ENCODE measurements around the gene NRG3. TPM values are rescaled to one million over a fixed set of nuclear protein-coding genes. Genes with fewer than 3 reads are reported as not detected.

Gene NRG3
- total RNA-seq, 6 donors from 2014 or later, result 0.44 to 2.7 (median 1.5) TPM; not detected in 1

- Histone ChIP-seq H3K4me3 (no peak overlapping the region), H3K27me3 (no peaks in the 10 kb centered on the region), H3K27ac (no peak overlapping the region), H3K4me1 (no peaks in the 10 kb centered on the region), H3K36me3 (no peaks in the 10 kb centered on the region), H3K9me3 (no peaks in the 10 kb centered on the region)
- ATAC-seq (ENCODE audit: low FRiP score in 2 of 2), result no peak
- no peak for DNase-seq
- TF ChIP-seq EP300 (IDR thresholded peaks at IDR 0.05) (no peak), POLR2A (IDR thresholded peaks at IDR 0.05) (no peak), POLR2AphosphoS5 (IDR thresholded peaks at IDR 0.05) (no peak), CTCF (IDR thresholded peaks at IDR 0.05) (no peak)
- WGBS, 2 donors, result 41 to 59% methylated on average over 2 of the region's 2 CpGs
Measured at GRCh38 chr10:82591421-82591820, 716.4 kb downstream of the NRG3 start.

GRCh38 chr10:82597840-82598239 lies 722.8 kb downstream of the NRG3 start:
- WGBS, 2 donors, result 97 to 98% methylated on average over 7 of the region's 7 CpGs
- no peak for ATAC-seq (ENCODE audit: low FRiP score in 2 of 2)

GRCh38 chr10:82609845-82610244 lies 734.9 kb downstream of the NRG3 start:
- peaks cover 0 to 6% (median 0%) of the 10 kb centered on the region in 4 donors for H3K9me3 ChIP-seq
- H3K27ac ChIP-seq, result no peak overlapping the region
- DNase-seq, result no peak
- ATAC-seq (ENCODE audit: low FRiP score in 2 of 2), result no peak
- no peak overlapping the region for H3K4me3 ChIP-seq
- no peaks in the 10 kb centered on the region for H3K4me1 ChIP-seq
- no peaks in the 10 kb centered on the region for H3K27me3 ChIP-seq
- TF ChIP-seq POLR2AphosphoS5 (IDR thresholded peaks at IDR 0.05) (no peak), CTCF (IDR thresholded peaks at IDR 0.05) (no peak), POLR2A (IDR thresholded peaks at IDR 0.05) (no peak), EP300 (IDR thresholded peaks at IDR 0.05) (no peak)
- WGBS, 2 donors, result 62 to 63% methylated on average over 3 of the region's 3 CpGs
- H3K36me3 ChIP-seq, result no peaks in the 10 kb centered on the region

More at GRCh38 chr10:82597840-82598239, 722.8 kb downstream of the NRG3 start:
- TF ChIP-seq EP300 (IDR thresholded peaks at IDR 0.05), result no peak
- no peak for TF ChIP-seq POLR2A (IDR thresholded peaks at IDR 0.05)
- no peak for TF ChIP-seq CTCF (IDR thresholded peaks at IDR 0.05)
- TF ChIP-seq POLR2AphosphoS5 (IDR thresholded peaks at IDR 0.05), result no peak
- no peaks in the 10 kb centered on the region for H3K36me3 ChIP-seq
- no peak overlapping the region for H3K27ac ChIP-seq
- H3K27me3 ChIP-seq, result no peaks in the 10 kb centered on the region
- no peak overlapping the region for H3K4me3 ChIP-seq
- no peak for DNase-seq
- H3K9me3 ChIP-seq, result no peaks in the 10 kb centered on the region
- no peaks in the 10 kb centered on the region for H3K4me1 ChIP-seq

- DNase-seq, result no peak
- ATAC-seq (ENCODE audit: low FRiP score in 2 of 2), result no peak
- Histone ChIP-seq H3K36me3 (no peaks in the 10 kb centered on the region), H3K4me1 (no peaks in the 10 kb centered on the region), H3K9me3 (no peaks in the 10 kb centered on the region), H3K27ac (no peak overlapping the region), H3K27me3 (no peaks in the 10 kb centered on the region), H3K4me3 (no peak overlapping the region)
- 86 to 88% methylated on average over 5 of the region's 5 CpGs for WGBS, 2 donors
- TF ChIP-seq EP300 (IDR thresholded peaks at IDR 0.05), result no peak
- no peak for TF ChIP-seq POLR2AphosphoS5 (IDR thresholded peaks at IDR 0.05)
- no peak for TF ChIP-seq CTCF (IDR thresholded peaks at IDR 0.05)
- no peak for TF ChIP-seq POLR2A (IDR thresholded peaks at IDR 0.05)
Measured at GRCh38 chr10:82618007-82618406, 743.0 kb downstream of the NRG3 start.

- WGBS, 2 donors, result 81 to 83% methylated on average over 4 of the region's 4 CpGs
- Histone ChIP-seq H3K27ac (no peak overlapping the region), H3K4me3 (no peak overlapping the region), H3K4me1 (no peaks in the 10 kb centered on the region), H3K27me3 (no peaks in the 10 kb centered on the region), H3K9me3 (no peaks in the 10 kb centered on the region), H3K36me3 (no peaks in the 10 kb centered on the region)
- TF ChIP-seq EP300 (IDR thresholded peaks at IDR 0.05), result no peak
- no peak for TF ChIP-seq POLR2AphosphoS5 (IDR thresholded peaks at IDR 0.05)
- no peak for TF ChIP-seq POLR2A (IDR thresholded peaks at IDR 0.05)
- TF ChIP-seq CTCF (IDR thresholded peaks at IDR 0.05), result no peak
- no peak for ATAC-seq (ENCODE audit: low FRiP score in 2 of 2)
- no peak for DNase-seq
Measured at GRCh38 chr10:82621680-82622079, 746.7 kb downstream of the NRG3 start.

All from upper lobe of left lung (tissue), 6 donors.